SK-N-SH (cell line): ENCODE measurements around the gene NAA30. TPM values are rescaled to one million over a fixed set of nuclear protein-coding genes. Genes with fewer than 3 reads are reported as not detected.

Experiments used
- CTCF ChIA-PET: fragments of 300-600, 350-600 bp; formaldehyde crosslinking; extraction: SDS; loops from one replicate; lab custom pipeline; 2021; lab: Yijun Ruan, JAX
- POLR2A ChIA-PET: fragments of 350-600 bp; sonication (Branson Sonifier 250); formaldehyde crosslinking; extraction: SDS; loops from one replicate; lab custom pipeline; 2020; ENCODE audit warnings: antibody characterized with exemption, inconsistent platforms; lab: Yijun Ruan, JAX
- DNase-seq: peaks from one replicate; pipeline ENCODE4 v3.0.0; 2012
- H2AFZ ChIP-seq: fragments of 200-600 bp; sonication (generic); 2 replicates; pipeline ENCODE4 v1.8.1; 2016; ENCODE audit warnings: antibody characterized with exemption, mild to moderate bottlenecking, low read depth
- H3F3A ChIP-seq: fragments of 200-600 bp; sonication (generic); replicated peaks from 2 replicates; pipeline ENCODE3; 2016; ENCODE audit warnings: antibody characterized with exemption, mild to moderate bottlenecking; ENCODE audit not compliant: insufficient read depth
- H3K27ac ChIP-seq, 2 experiments: fragments of 200-500 bp in 1 of 2; fragments of 200-600 bp in 1 of 2; sonication (Bioruptor generic) in 1 of 2; sonication (generic), shearing (Covaris generic) in 1 of 2; 2 replicates each; pipeline versions ENCODE4 v1.5.1 to v1.6.1; 2014 to 2016; ENCODE audit warnings: low read depth in 2 of 2, inconsistent platforms in 1 of 2, low read length in 1 of 2, mild to moderate bottlenecking in 1 of 2, mixed read lengths in 1 of 2
- H3K27me3 ChIP-seq: fragments of 200-600 bp; sonication (generic), shearing (Covaris generic); 2 replicates; pipeline ENCODE4 v1.6.1; 2016; ENCODE audit warnings: mixed run types; ENCODE audit not compliant: insufficient read depth
- H3K36me3 ChIP-seq, 2 experiments: fragments of 200-500 bp in 1 of 2; fragments of 200-600 bp in 1 of 2; sonication (Bioruptor generic) in 1 of 2; sonication (generic) in 1 of 2; replicated peaks in 1 of 2; 2 replicates each; pipeline versions ENCODE3 to v1.5.1; 2014 to 2016; ENCODE audit warnings: low read length in 1 of 2, mild to moderate bottlenecking in 1 of 2; ENCODE audit not compliant: insufficient read depth in 2 of 2, control insufficient read depth in 1 of 2
- H3K4me1 ChIP-seq, 2 experiments: fragments of 200-500 bp in 1 of 2; fragments of 200-600 bp in 1 of 2; sonication (Bioruptor generic) in 1 of 2; sonication (generic), shearing (Covaris generic) in 1 of 2; 2 replicates each; pipeline versions ENCODE4 v1.5.1 to v1.6.1; 2014 to 2016; ENCODE audit warnings: low read depth in 1 of 2, low read length in 1 of 2, mixed run types in 1 of 2; ENCODE audit not compliant: insufficient read depth in 2 of 2, control insufficient read depth in 1 of 2
- H3K4me2 ChIP-seq: fragments of 200-600 bp; sonication (generic), shearing (Covaris generic); 2 replicates; pipeline ENCODE4 v1.6.1; 2017; ENCODE audit warnings: mixed run types
- H3K4me3 ChIP-seq, 2 experiments: fragments of 200-500 bp in 1 of 2; fragments of 200-600 bp in 1 of 2; sonication (Bioruptor generic) in 1 of 2; sonication (generic), shearing (Covaris generic) in 1 of 2; 2 replicates each; pipeline versions ENCODE4 v1.5.1 to v1.8.1; 2014 to 2016; ENCODE audit warnings: low read depth in 2 of 2, inconsistent platforms in 1 of 2, low read length in 1 of 2, mild to moderate bottlenecking in 1 of 2, mixed read lengths in 1 of 2, moderate library complexity in 1 of 2
- H3K79me2 ChIP-seq: fragments of 200-600 bp; sonication (generic); 2 replicates; pipeline ENCODE4 v1.8.1; 2017; ENCODE audit warnings: mild to moderate bottlenecking; ENCODE audit not compliant: insufficient read depth
- H3K9ac ChIP-seq: fragments of 200-600 bp; sonication (generic); 2 replicates; pipeline ENCODE4 v1.6.1; 2017; ENCODE audit warnings: mixed run types
- H3K9me2 ChIP-seq: fragments of 200-600 bp; sonication (generic); 2 replicates; pipeline ENCODE4 v1.6.1; 2017; ENCODE audit warnings: mixed run types
- H3K9me3 ChIP-seq: fragments of 200-600 bp; sonication (generic); 2 replicates; pipeline ENCODE4 v1.6.1; 2017; ENCODE audit warnings: mixed run types, mild to moderate bottlenecking, moderate library complexity
- H4K20me1 ChIP-seq: fragments of 200-600 bp; sonication (generic); 2 replicates; pipeline ENCODE4 v1.6.1; 2017; ENCODE audit warnings: mild to moderate bottlenecking, mixed run types; ENCODE audit not compliant: insufficient read depth
- CHD2 ChIP-seq: fragments of 150-350 bp; IDR thresholded peaks from 2 replicates; pipeline ENCODE4 v1.6.1; 2018; ENCODE audit warnings: low read length; ENCODE audit not compliant: partially characterized antibody
- CTCF ChIP-seq: fragments of 200-600 bp; sonication (generic); IDR thresholded peaks from 2 replicates; pipeline ENCODE4 v1.6.1; 2017; ENCODE audit warnings: antibody characterized with exemption, mild to moderate bottlenecking, moderate library complexity
- EP300 ChIP-seq, 2 experiments: IDR thresholded peaks; 2 replicates each; pipeline versions ENCODE4 v1.4.0 to v1.6.1; 2012; ENCODE audit warnings: borderline replicate concordance in 1 of 2, low read depth in 1 of 2, low read length in 1 of 2
- FOSL2 ChIP-seq: IDR thresholded peaks from 2 replicates; pipeline ENCODE4 v1.4.0; 2012; ENCODE audit warnings: low read depth, mild to moderate bottlenecking, moderate library complexity, borderline replicate concordance
- FOXM1 ChIP-seq: IDR thresholded peaks from 2 replicates; pipeline ENCODE4 v1.4.0; 2012; ENCODE audit warnings: low read depth, mild to moderate bottlenecking
- GABPA ChIP-seq: IDR thresholded peaks from 2 replicates; pipeline ENCODE4 v1.4.0; 2012; ENCODE audit warnings: low read depth, mild to moderate bottlenecking
- GATA2 ChIP-seq: sonication (generic); formaldehyde crosslinking; IDR thresholded peaks from 2 replicates; pipeline ENCODE4 v1.5.0; 2020; ENCODE audit warnings: mild to moderate bottlenecking, missing genetic modification reagents
- JUND ChIP-seq: IDR thresholded peaks from 2 replicates; pipeline ENCODE4 v1.4.0; 2012
- MAX ChIP-seq: IDR thresholded peaks from 2 replicates; pipeline ENCODE4 v1.4.0; 2012; ENCODE audit warnings: low read depth
- MEF2A ChIP-seq: IDR thresholded peaks from 2 replicates; pipeline ENCODE4 v1.4.0; 2012; ENCODE audit warnings: low read depth, borderline replicate concordance
- MXI1 ChIP-seq: IDR thresholded peaks from 2 replicates; pipeline ENCODE4 v1.6.1; 2012; ENCODE audit warnings: mild to moderate bottlenecking, low read depth, low read length, improper control_type of control experiment
- NRF1 ChIP-seq: IDR thresholded peaks from 2 replicates; pipeline ENCODE4 v1.6.1; 2012; ENCODE audit warnings: low read depth, mild to moderate bottlenecking, low read length
- PBX3 ChIP-seq: IDR thresholded peaks from 2 replicates; pipeline ENCODE4; 2012
- POLR2AphosphoS5 ChIP-seq: IDR thresholded peaks from 2 replicates; pipeline ENCODE4 v1.6.1; 2012; ENCODE audit warnings: low read depth, low read length
- RCOR1 ChIP-seq: fragments of 150-350 bp; IDR thresholded peaks from 2 replicates; pipeline ENCODE4 v1.6.1; 2017; ENCODE audit warnings: antibody characterized with exemption, low read length
- REST ChIP-seq: IDR thresholded peaks from 2 replicates; pipeline ENCODE4 v1.6.1; 2012; ENCODE audit warnings: mild to moderate bottlenecking, low read depth, low read length, moderate library complexity
- RFX5 ChIP-seq: IDR thresholded peaks from 2 replicates; pipeline ENCODE4 v1.6.1; 2012; ENCODE audit warnings: mild to moderate bottlenecking, improper control_type of control experiment, low read length
- RXRA ChIP-seq: IDR thresholded peaks from 2 replicates; pipeline ENCODE4 v1.4.0; 2012; ENCODE audit warnings: low read depth, mild to moderate bottlenecking, borderline replicate concordance
- SIN3A ChIP-seq: IDR thresholded peaks from 2 replicates; pipeline ENCODE4 v1.6.1; 2012; ENCODE audit warnings: low read depth, mild to moderate bottlenecking, low read length, moderate library complexity, borderline replicate concordance
- SMC3 ChIP-seq: IDR thresholded peaks from 2 replicates; pipeline ENCODE4 v1.6.1; 2012; ENCODE audit warnings: low read depth, low read length, improper control_type of control experiment
- TAF1 ChIP-seq: IDR thresholded peaks from 2 replicates; pipeline ENCODE4 v1.6.1; 2012; ENCODE audit warnings: low read depth, mild to moderate bottlenecking, low read length, moderate library complexity, borderline replicate concordance
- TCF12 ChIP-seq: IDR thresholded peaks from 2 replicates; pipeline ENCODE4 v1.4.0; 2012
- USF2 ChIP-seq: fragments of 150-350 bp; IDR thresholded peaks from 2 replicates; pipeline ENCODE4 v1.6.1; 2017; ENCODE audit warnings: antibody characterized with exemption, low read length, low read depth, borderline replicate concordance
- YY1 ChIP-seq: IDR thresholded peaks from 2 replicates; pipeline ENCODE4 v1.4.0; 2012; ENCODE audit warnings: low read depth, mild to moderate bottlenecking
- WGBS: methylation state at CpG from one replicate; pipeline ENCODE4 v1.1.6; 2017; ENCODE audit warnings: low lambda C conversion rate; 5-methylcytosine and 5-hydroxymethylcytosine counted together
- polyA plus RNA-seq, 3 experiments: library from polyadenylated mRNA; depleted of rRNA; stranded (reverse); fragments of >200 nt; gene quantifications; 2 replicates each; pipeline ENCODE4 v1.2.3, GENCODE V29; 2012
- TF ChIP-seq, protein P1 (sequence below): fragments of 150-350 bp; IDR thresholded peaks from 2 replicates; pipeline ENCODE4 v1.6.1; 2016; ENCODE audit warnings: mild to moderate bottlenecking, low read depth, low read length

The NAA30 gene
- polyA plus RNA-seq, 1 of the 3 experiments (the other 2 are of a cell fraction): 3.0 TPM

DNA sequence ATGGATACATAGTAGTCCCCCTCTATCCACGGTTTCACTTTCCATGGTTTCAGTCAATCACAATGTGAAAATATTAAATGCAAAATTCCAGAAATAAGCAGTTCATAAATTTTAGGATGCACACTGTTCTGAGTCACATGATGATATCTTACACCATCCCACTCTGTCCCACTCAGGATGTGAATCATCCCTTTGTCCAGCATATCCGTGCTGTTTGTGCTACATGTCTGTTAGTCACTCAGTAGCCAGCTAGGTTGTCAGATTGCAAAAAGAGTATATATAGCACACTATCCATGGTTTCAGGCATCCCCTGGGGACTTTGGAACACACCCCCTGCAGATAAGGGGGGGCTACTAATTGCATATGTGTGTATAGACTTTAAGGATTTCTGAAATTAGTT lies 8.1 kb upstream of the NAA30 start:
- Histone ChIP-seq H3K4me2 (no peak overlapping the region), H2AFZ (peak overlapping the region; percentile 49; the same call in 1 of the 2 replicates), H3K36me3 (no peaks in the 10 kb centered on the region), H3K27me3 (no peaks in the 10 kb centered on the region), H3K9me2 (no peaks in the 10 kb centered on the region), H3K27ac (peak overlapping the region in 1 of 2 experiments; percentile 23; a peak in 1 of 4 replicates), H3K4me1 (0 out of 4 replicates have a peak, but pooled peaks cover 0 to 4% of the 10 kb centered on the region in 2 experiments), H3F3A (peaks cover 7% of the 10 kb centered on the region), H3K4me3 (no peak overlapping the region), H4K20me1 (no peaks in the 10 kb centered on the region), H3K9me3 (no peaks in the 10 kb centered on the region), H3K79me2 (no peaks in the 10 kb centered on the region), H3K9ac (no peak overlapping the region)
- ChIA-PET CTCF (no interaction called here), POLR2A (no interaction called here)
- no peak for DNase-seq
- 11% methylated on average over 2 of the region's 2 CpGs for WGBS
- TF ChIP-seq RCOR1 (no peak), NRF1 (no peak), EP300 (IDR thresholded peaks at IDR 0.05; ENCODE audit: borderline replicate concordance in 1 of 2, low read depth in 1 of 2, low read length in 1 of 2) (no peak), MAX (no peak), PBX3 (peak; percentile 49; the same call in 1 of the 2 replicates), GATA2 (CRISPR knock-in tag) (no peak), TCF12 (peak; percentile 48; the same call in 1 of the 2 replicates), POLR2AphosphoS5 (no peak), USF2 (no peak), REST (no peak), YY1 (no peak), MEF2A (0 out of 2 replicates have a peak, but pooled peaks have one; percentile 18), FOXM1 (no peak), SMC3 (no peak), CTCF (no peak), TAF1 (no peak), JUND (peak; percentile 58), RXRA (no peak), RFX5 (no peak), MXI1 (no peak), GABPA (no peak), FOSL2 (peak; percentile 74; the same call in 1 of the 2 replicates), SIN3A (no peak), CHD2 (no peak)
- TF ChIP-seq, protein P1, sequence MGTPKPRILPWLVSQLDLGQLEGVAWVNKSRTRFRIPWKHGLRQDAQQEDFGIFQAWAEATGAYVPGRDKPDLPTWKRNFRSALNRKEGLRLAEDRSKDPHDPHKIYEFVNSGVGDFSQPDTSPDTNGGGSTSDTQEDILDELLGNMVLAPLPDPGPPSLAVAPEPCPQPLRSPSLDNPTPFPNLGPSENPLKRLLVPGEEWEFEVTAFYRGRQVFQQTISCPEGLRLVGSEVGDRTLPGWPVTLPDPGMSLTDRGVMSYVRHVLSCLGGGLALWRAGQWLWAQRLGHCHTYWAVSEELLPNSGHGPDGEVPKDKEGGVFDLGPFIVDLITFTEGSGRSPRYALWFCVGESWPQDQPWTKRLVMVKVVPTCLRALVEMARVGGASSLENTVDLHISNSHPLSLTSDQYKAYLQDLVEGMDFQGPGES: no peak
